SK-N-SH (cell line): ENCODE results near the gene GPD2.

ENCODE experiments used
- CTCF ChIP-seq: fragments of 200-600 bp; sonication (generic); IDR thresholded peaks from 2 replicates; pipeline ENCODE4 v1.6.1; 2017; ENCODE audit warnings: antibody characterized with exemption, mild to moderate bottlenecking, moderate library complexity
- ELF1 ChIP-seq: IDR thresholded peaks from 2 replicates; pipeline ENCODE4 v1.4.0; 2012
- FOXM1 ChIP-seq: IDR thresholded peaks from 2 replicates; pipeline ENCODE4 v1.4.0; 2012; ENCODE audit warnings: low read depth, mild to moderate bottlenecking
- GABPA ChIP-seq: IDR thresholded peaks from 2 replicates; pipeline ENCODE4 v1.4.0; 2012; ENCODE audit warnings: low read depth, mild to moderate bottlenecking
- MXI1 ChIP-seq: IDR thresholded peaks from 2 replicates; pipeline ENCODE4 v1.6.1; 2012; ENCODE audit warnings: mild to moderate bottlenecking, low read depth, low read length, improper control_type of control experiment
- NFIC ChIP-seq: IDR thresholded peaks from 2 replicates; pipeline ENCODE4 v1.4.0; 2012; ENCODE audit warnings: borderline replicate concordance
- RCOR1 ChIP-seq: fragments of 150-350 bp; IDR thresholded peaks from 2 replicates; pipeline ENCODE4 v1.6.1; 2017; ENCODE audit warnings: antibody characterized with exemption, low read length
- REST ChIP-seq: IDR thresholded peaks from 2 replicates; pipeline ENCODE4 v1.6.1; 2012; ENCODE audit warnings: mild to moderate bottlenecking, low read depth, low read length, moderate library complexity
- RXRA ChIP-seq: IDR thresholded peaks from 2 replicates; pipeline ENCODE4 v1.4.0; 2012; ENCODE audit warnings: low read depth, mild to moderate bottlenecking, borderline replicate concordance
- SMC3 ChIP-seq: IDR thresholded peaks from 2 replicates; pipeline ENCODE4 v1.6.1; 2012; ENCODE audit warnings: low read depth, low read length, improper control_type of control experiment
- TCF12 ChIP-seq: IDR thresholded peaks from 2 replicates; pipeline ENCODE4 v1.4.0; 2012
- USF2 ChIP-seq: fragments of 150-350 bp; IDR thresholded peaks from 2 replicates; pipeline ENCODE4 v1.6.1; 2017; ENCODE audit warnings: antibody characterized with exemption, low read length, low read depth, borderline replicate concordance

GRCh38 chr2:156539086-156539860 is 103.1 kb downstream of the GPD2 start:
- no peak for TF ChIP-seq CTCF
- TF ChIP-seq RCOR1, result no peak
- no peak for TF ChIP-seq ELF1
- TF ChIP-seq USF2, result no peak
- no peak for TF ChIP-seq MXI1
- no peak for TF ChIP-seq GABPA
- TF ChIP-seq FOXM1, result no peak
- no peak for TF ChIP-seq RXRA
- TF ChIP-seq SMC3, result no peak
- no peak for TF ChIP-seq NFIC
- TF ChIP-seq TCF12, result no peak
- TF ChIP-seq REST, result no peak
